ENCODE results near the gene MAD1L1. TPM values are rescaled to one million over a fixed set of nuclear protein-coding genes. Genes with fewer than 3 reads are reported as not detected.

Gene MAD1L1
- total and polyA plus RNA-seq, 4 donors = 12.8 to 20.7 (median 16.5) TPM

DNA sequence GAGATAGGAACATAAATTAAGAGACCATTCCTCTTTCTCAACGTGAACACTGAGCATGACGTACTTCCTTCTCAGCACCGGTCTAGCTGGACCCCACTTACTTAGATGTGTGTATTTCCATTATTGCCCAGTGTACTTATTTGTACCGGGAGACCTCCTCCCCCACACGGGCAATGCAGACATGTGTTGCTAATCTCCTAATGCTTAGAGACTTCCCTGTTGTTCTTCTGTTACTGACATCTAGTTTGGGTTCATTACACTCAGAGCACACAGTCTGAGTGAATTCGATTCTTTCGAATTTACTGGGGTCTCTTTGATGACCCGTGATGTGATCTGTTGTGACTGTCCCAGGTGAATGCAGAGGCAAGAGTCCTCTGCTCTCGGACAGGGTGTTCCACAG, 260.0 kb downstream of the MAD1L1 start:
- TF ChIP-seq RAD21 (IDR thresholded peaks at IDR 0.05) (no peak), RXRA (IDR thresholded peaks at IDR 0.05) (no peak), TAF1 (conservative IDR thresholded peaks at IDR 0.05) (no peak), JUND (IDR thresholded peaks at IDR 0.05) (no peak), SP1 (IDR thresholded peaks at IDR 0.05) (no peak), FOXA2 (IDR thresholded peaks at IDR 0.05) (no peak), YY1 (IDR thresholded peaks at IDR 0.05) (no peak), HNF4A (conservative IDR thresholded peaks at IDR 0.05) (no peak), FOXA1 (IDR thresholded peaks at IDR 0.05) (no peak), EGR1 (IDR thresholded peaks at IDR 0.05; ENCODE audit: low read depth in 2 of 2) (no peak)
- TF ChIP-seq, protein P1, sequence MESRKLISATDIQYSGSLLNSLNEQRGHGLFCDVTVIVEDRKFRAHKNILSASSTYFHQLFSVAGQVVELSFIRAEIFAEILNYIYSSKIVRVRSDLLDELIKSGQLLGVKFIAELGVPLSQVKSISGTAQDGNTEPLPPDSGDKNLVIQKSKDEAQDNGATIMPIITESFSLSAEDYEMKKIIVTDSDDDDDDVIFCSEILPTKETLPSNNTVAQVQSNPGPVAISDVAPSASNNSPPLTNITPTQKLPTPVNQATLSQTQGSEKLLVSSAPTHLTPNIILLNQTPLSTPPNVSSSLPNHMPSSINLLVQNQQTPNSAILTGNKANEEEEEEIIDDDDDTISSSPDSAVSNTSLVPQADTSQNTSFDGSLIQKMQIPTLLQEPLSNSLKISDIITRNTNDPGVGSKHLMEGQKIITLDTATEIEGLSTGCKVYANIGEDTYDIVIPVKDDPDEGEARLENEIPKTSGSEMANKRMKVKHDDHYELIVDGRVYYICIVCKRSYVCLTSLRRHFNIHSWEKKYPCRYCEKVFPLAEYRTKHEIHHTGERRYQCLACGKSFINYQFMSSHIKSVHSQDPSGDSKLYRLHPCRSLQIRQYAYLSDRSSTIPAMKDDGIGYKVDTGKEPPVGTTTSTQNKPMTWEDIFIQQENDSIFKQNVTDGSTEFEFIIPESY (IDR thresholded peaks at IDR 0.05) = no peak
- TF ChIP-seq, protein P2, sequence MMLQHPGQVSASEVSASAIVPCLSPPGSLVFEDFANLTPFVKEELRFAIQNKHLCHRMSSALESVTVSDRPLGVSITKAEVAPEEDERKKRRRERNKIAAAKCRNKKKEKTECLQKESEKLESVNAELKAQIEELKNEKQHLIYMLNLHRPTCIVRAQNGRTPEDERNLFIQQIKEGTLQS (IDR thresholded peaks at IDR 0.05) = no peak
- H3K4me3 ChIP-seq (ENCODE audit: low read depth in 1 of 3, low read length in 3 of 3) = no peak overlapping the region
- peaks cover 2 to 15% (median 8%) of the 10 kb centered on the region in 4 donors for H3K4me1 ChIP-seq (ENCODE audit: control insufficient read depth in 4 of 4, insufficient read depth in 4 of 4, low read length in 3 of 4)
- no peak for DNase-seq (ENCODE audit: low spot score)
- WGBS = 96% methylated on average over 9 of the region's 9 CpGs
- no peaks in the 10 kb centered on the region for H3K27me3 ChIP-seq (ENCODE audit: control insufficient read depth in 4 of 4, insufficient read depth in 4 of 4, low read length in 3 of 4)
- no peak overlapping the region for H3K9ac ChIP-seq (ENCODE audit: low read depth in 1 of 2, low read length in 2 of 2)
- H3K36me3 ChIP-seq (ENCODE audit: control insufficient read depth in 4 of 4, insufficient read depth in 3 of 4, low read depth in 1 of 4, low read length in 3 of 4) = no peaks in the 10 kb centered on the region
- no peak overlapping the region for H3K27ac ChIP-seq (ENCODE audit: low read depth in 1 of 2, low read length in 2 of 2)
- H3K9me3 ChIP-seq (ENCODE audit: control insufficient read depth in 4 of 4, low read length in 3 of 4) = no peaks in the 10 kb centered on the region

DNA sequence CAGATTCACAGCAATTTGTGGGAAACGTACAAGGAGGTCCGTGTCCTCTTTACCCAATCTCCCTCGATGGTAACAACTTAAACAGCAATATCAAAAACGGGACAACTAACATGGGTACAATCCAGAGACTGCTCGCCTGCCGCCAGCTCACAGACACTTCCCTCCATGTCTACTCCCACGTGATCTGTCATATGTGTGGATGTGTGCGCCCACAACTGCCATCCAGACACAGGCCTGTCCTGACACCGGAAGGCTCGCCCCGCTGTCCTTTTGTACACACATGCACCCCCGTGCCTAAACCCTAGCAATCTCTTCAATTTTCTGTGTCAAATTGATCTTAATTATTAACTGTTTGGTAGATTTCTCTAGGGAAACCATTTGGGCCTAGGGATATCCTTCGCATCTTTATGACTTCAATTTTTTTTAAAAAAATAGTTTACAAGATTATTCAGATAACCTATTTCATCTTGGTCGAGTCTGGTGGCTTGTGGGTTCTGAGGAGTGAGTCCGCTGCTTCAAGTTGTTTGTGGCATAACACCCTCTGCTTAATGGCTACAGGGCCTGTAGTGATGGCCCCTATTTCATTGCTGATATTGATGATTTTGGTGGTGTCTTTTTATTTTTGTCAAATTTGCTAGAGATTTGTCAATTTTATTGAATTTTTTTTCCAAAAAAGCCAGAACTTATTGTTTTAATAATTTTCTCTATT, 260.6 kb downstream of the MAD1L1 start:
- Histone ChIP-seq H3K9ac (ENCODE audit: low read depth in 1 of 2, low read length in 2 of 2) (no peak overlapping the region), H3K27ac (ENCODE audit: low read depth in 1 of 2, low read length in 2 of 2) (no peak overlapping the region), H3K9me3 (ENCODE audit: control insufficient read depth in 4 of 4, low read length in 3 of 4) (no peaks in the 10 kb centered on the region), H3K36me3 (ENCODE audit: control insufficient read depth in 4 of 4, insufficient read depth in 3 of 4, low read depth in 1 of 4, low read length in 3 of 4) (no peaks in the 10 kb centered on the region), H3K27me3 (ENCODE audit: control insufficient read depth in 4 of 4, insufficient read depth in 4 of 4, low read length in 3 of 4) (no peaks in the 10 kb centered on the region), H3K4me1 (ENCODE audit: control insufficient read depth in 4 of 4, insufficient read depth in 4 of 4, low read length in 3 of 4) (peaks cover 2 to 15% (median 8%) of the 10 kb centered on the region in 4 donors), H3K4me3 (ENCODE audit: low read depth in 1 of 3, low read length in 3 of 3) (no peak overlapping the region)
- no peak for DNase-seq (ENCODE audit: low spot score)
- WGBS = 96% methylated on average over 15 of the region's 15 CpGs
- no peak for TF ChIP-seq NR2F2 (IDR thresholded peaks at IDR 0.05)
- TF ChIP-seq RAD21 (IDR thresholded peaks at IDR 0.05) = no peak
- TF ChIP-seq, protein P2 (IDR thresholded peaks at IDR 0.05) = no peak
- no peak for TF ChIP-seq RXRA (IDR thresholded peaks at IDR 0.05)
- TF ChIP-seq, protein P1 (IDR thresholded peaks at IDR 0.05) = no peak
- TF ChIP-seq, protein P3, sequence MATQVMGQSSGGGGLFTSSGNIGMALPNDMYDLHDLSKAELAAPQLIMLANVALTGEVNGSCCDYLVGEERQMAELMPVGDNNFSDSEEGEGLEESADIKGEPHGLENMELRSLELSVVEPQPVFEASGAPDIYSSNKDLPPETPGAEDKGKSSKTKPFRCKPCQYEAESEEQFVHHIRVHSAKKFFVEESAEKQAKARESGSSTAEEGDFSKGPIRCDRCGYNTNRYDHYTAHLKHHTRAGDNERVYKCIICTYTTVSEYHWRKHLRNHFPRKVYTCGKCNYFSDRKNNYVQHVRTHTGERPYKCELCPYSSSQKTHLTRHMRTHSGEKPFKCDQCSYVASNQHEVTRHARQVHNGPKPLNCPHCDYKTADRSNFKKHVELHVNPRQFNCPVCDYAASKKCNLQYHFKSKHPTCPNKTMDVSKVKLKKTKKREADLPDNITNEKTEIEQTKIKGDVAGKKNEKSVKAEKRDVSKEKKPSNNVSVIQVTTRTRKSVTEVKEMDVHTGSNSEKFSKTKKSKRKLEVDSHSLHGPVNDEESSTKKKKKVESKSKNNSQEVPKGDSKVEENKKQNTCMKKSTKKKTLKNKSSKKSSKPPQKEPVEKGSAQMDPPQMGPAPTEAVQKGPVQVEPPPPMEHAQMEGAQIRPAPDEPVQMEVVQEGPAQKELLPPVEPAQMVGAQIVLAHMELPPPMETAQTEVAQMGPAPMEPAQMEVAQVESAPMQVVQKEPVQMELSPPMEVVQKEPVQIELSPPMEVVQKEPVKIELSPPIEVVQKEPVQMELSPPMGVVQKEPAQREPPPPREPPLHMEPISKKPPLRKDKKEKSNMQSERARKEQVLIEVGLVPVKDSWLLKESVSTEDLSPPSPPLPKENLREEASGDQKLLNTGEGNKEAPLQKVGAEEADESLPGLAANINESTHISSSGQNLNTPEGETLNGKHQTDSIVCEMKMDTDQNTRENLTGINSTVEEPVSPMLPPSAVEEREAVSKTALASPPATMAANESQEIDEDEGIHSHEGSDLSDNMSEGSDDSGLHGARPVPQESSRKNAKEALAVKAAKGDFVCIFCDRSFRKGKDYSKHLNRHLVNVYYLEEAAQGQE (IDR thresholded peaks at IDR 0.05) = no peak
- no peak for TF ChIP-seq HNF4A (conservative IDR thresholded peaks at IDR 0.05)
- TF ChIP-seq, protein P4, sequence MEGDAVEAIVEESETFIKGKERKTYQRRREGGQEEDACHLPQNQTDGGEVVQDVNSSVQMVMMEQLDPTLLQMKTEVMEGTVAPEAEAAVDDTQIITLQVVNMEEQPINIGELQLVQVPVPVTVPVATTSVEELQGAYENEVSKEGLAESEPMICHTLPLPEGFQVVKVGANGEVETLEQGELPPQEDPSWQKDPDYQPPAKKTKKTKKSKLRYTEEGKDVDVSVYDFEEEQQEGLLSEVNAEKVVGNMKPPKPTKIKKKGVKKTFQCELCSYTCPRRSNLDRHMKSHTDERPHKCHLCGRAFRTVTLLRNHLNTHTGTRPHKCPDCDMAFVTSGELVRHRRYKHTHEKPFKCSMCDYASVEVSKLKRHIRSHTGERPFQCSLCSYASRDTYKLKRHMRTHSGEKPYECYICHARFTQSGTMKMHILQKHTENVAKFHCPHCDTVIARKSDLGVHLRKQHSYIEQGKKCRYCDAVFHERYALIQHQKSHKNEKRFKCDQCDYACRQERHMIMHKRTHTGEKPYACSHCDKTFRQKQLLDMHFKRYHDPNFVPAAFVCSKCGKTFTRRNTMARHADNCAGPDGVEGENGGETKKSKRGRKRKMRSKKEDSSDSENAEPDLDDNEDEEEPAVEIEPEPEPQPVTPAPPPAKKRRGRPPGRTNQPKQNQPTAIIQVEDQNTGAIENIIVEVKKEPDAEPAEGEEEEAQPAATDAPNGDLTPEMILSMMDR (IDR thresholded peaks at IDR 0.05; ENCODE audit: low read depth, low read length, missing input control) = no peak
- TF ChIP-seq HNF4G (IDR thresholded peaks at IDR 0.05) = no peak
- TF ChIP-seq TAF1 (conservative IDR thresholded peaks at IDR 0.05) = no peak
- no peak for TF ChIP-seq SP1 (IDR thresholded peaks at IDR 0.05)
